Esophagus muscularis mucosa (tissue), 4 donors: Measurements from ENCODE around the gene ZMYND19. TPM values are rescaled to one million over a fixed set of nuclear protein-coding genes. Genes with fewer than 3 reads are reported as not detected.

Source experiments
- DNase-seq: peaks from one replicate; pipeline ENCODE4 v3.0.0-alpha.2; 2017; ENCODE audit errors: extremely low spot score
- H3K27ac ChIP-seq, 4 donors: fragments of 200-600 bp; sonication (generic); replicated peaks in 1 of 4; 1 replicate in 3 of 4; 2 replicates in 1 of 4; pipeline ENCODE4 v1.5.1; 2016 to 2019; ENCODE audit warnings: mild to moderate bottlenecking in 1 of 4
- H3K27me3 ChIP-seq, 4 donors: fragments of 200-600 bp; sonication (generic); one replicate each; pipeline versions ENCODE4 v1.5.1 to v1.6.0; 2016 to 2019
- H3K36me3 ChIP-seq, 4 donors: fragments of 200-600 bp; sonication (generic); one replicate each; pipeline ENCODE4 v1.5.1; 2016 to 2019
- H3K4me1 ChIP-seq, 4 donors: fragments of 200-600 bp; sonication (generic); one replicate each; pipeline ENCODE4 v1.5.1; 2016 to 2019
- H3K4me3 ChIP-seq, 4 donors: fragments of 200-600 bp; sonication (generic); 1 replicate in 2 of 4; 2 replicates in 2 of 4; pipeline ENCODE4 v1.5.1; 2016 to 2019; ENCODE audit warnings: mild to moderate bottlenecking in 4 of 4, moderate library complexity in 1 of 4
- H3K9me3 ChIP-seq, 4 donors: fragments of 200-600 bp; sonication (generic); 1 replicate in 3 of 4; 2 replicates in 1 of 4; pipeline ENCODE4 v1.5.1; 2016 to 2019
- EP300 ChIP-seq: sonication (generic); formaldehyde crosslinking; IDR thresholded peaks from one replicate; pipeline ENCODE4 v1.6.1; 2017; ENCODE audit warnings: antibody characterized with exemption
- POLR2A ChIP-seq: fragments of 450-650 bp; IDR thresholded peaks from one replicate; pipeline ENCODE4 v1.6.1; 2017; ENCODE audit warnings: antibody characterized with exemption, moderate library complexity, mild to moderate bottlenecking, low read depth
- POLR2AphosphoS5 ChIP-seq, 2 donors: sonication (generic); formaldehyde crosslinking; IDR thresholded peaks; one replicate each; pipeline ENCODE4 v1.6.1; 2017; ENCODE audit warnings: antibody characterized with exemption in 2 of 2
- WGBS: methylation state at CpG from one replicate; pipeline ENCODE4 v1.1.5; 2018; 5-methylcytosine and 5-hydroxymethylcytosine counted together
- intact Hi-C: fragments of 100-400 bp; cut with DNase I; formaldehyde crosslinking; loops from one replicate; pipeline ENCODE4 v1.15.1; 2023
- total RNA-seq, 4 donors: library from RNA; depleted of rRNA; stranded (reverse); fragments of >200 nt; gene quantifications; one replicate each; pipeline versions ENCODE4 v1.1.0 to v1.2.1, GENCODE V29; 2016
- TF ChIP-seq, protein P1 (sequence below), 3 experiments: fragments of 200-600 bp in 2 of 3; fragments of 450-650 bp in 1 of 3; sonication (generic) in 2 of 3; IDR thresholded peaks; one replicate each; pipeline ENCODE4 v1.5.1; 2017 to 2019; ENCODE audit warnings: antibody characterized with exemption in 3 of 3, mild to moderate bottlenecking in 2 of 3, moderate library complexity in 1 of 3

ZMYND19 gene
- total RNA-seq, 4 donors from 2014 or later = 10.4 to 18.3 (median 13.7) TPM

DNA sequence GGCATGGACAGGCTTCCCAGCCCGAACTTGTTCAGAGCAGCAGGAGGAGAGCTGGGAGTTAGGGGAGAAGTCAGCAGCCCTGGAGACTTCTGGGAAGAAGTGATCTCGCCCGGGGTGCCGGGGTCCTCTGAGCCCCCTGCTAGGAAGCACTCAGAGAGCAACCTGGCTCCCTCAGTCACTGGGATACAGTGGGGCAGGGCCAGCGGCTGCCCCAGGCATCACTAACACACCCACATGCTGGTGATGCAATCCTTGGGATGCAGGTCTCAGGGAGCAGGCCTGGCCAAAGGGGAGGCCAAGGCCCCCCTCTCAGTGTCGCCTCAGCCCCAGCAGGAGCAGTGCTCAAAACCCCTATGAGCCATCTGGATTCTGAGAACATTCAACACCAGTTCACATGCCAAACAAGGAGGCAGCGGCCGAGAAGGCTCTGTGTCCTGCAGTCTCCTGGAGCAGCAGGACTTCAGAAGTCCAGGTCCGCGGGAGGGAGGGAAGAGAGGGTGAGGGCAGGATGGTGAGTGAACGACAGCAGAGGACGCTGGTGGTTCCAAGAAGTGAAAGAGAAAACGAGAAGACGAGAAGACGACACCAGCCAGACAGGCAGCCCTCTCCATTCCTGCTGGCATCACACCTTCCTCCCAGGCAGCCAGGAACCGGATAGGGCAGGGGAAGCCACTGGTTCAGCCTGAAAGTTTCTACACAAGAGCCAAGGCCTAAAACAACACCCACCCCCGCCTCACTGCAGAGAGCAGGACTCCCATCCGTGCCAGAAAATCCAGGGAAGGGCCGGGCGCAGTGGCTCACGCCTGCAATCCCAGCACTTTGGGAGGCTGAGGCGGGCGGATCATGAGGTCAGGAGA is 42.4 kb downstream of the ZMYND19 start:
- no peak overlapping the region for H3K4me3 ChIP-seq
- 79% methylated on average over 12 of the region's 23 CpGs for WGBS
- no peak for DNase-seq
- H3K27me3 ChIP-seq = peaks cover 0 to 3% (median 0%) of the 10 kb centered on the region in 4 donors
- H3K4me1 ChIP-seq = peaks cover 16 to 38% (median 36%) of the 10 kb centered on the region in 4 donors
- intact Hi-C loops = no loop called here
- no peaks in the 10 kb centered on the region for H3K9me3 ChIP-seq
- peaks cover 0 to 12% (median 8%) of the 10 kb centered on the region in 4 donors for H3K36me3 ChIP-seq
- no peak overlapping the region for H3K27ac ChIP-seq
- TF ChIP-seq, protein P1, sequence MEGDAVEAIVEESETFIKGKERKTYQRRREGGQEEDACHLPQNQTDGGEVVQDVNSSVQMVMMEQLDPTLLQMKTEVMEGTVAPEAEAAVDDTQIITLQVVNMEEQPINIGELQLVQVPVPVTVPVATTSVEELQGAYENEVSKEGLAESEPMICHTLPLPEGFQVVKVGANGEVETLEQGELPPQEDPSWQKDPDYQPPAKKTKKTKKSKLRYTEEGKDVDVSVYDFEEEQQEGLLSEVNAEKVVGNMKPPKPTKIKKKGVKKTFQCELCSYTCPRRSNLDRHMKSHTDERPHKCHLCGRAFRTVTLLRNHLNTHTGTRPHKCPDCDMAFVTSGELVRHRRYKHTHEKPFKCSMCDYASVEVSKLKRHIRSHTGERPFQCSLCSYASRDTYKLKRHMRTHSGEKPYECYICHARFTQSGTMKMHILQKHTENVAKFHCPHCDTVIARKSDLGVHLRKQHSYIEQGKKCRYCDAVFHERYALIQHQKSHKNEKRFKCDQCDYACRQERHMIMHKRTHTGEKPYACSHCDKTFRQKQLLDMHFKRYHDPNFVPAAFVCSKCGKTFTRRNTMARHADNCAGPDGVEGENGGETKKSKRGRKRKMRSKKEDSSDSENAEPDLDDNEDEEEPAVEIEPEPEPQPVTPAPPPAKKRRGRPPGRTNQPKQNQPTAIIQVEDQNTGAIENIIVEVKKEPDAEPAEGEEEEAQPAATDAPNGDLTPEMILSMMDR (IDR thresholded peaks at IDR 0.05) = no peak
- no peak for TF ChIP-seq POLR2A
- no peak for TF ChIP-seq EP300
- no peak for TF ChIP-seq POLR2AphosphoS5 (IDR thresholded peaks at IDR 0.05)

DNA sequence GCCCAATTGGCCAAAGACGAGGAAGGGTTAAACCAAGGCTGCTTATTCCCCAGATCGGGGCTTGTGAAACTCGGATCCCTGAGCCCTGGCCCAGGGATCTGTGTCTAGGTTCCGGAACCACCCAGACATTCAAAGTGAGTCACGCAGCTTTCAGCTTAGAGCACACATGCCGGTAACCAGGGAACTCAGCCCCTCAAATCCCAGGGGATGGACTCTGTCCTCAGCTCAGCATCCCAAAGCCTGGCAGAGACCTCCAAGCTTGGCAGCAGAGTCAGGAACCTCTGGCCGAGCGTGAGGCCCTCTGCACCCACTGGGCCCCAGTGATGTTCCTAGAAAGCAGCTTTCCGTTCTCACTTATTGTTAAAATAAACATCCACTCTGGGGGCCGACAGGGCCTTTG is 45.2 kb downstream of the ZMYND19 start:
- WGBS = 72% methylated on average over 3 of the region's 10 CpGs
- Histone ChIP-seq H3K27ac (peak overlapping the region in 2 of 4 donors; percentile 14 to 41), H3K9me3 (no peaks in the 10 kb centered on the region), H3K4me3 (no peak overlapping the region), H3K4me1 (peaks cover 9 to 20% (median 17%) of the 10 kb centered on the region in 4 donors), H3K27me3 (no peaks in the 10 kb centered on the region), H3K36me3 (peaks cover 6 to 37% (median 27%) of the 10 kb centered on the region in 4 donors)
- DNase-seq = no peak
- intact Hi-C loops = no loop called here
- TF ChIP-seq POLR2AphosphoS5 (IDR thresholded peaks at IDR 0.05) = no peak
- no peak for TF ChIP-seq EP300

DNA sequence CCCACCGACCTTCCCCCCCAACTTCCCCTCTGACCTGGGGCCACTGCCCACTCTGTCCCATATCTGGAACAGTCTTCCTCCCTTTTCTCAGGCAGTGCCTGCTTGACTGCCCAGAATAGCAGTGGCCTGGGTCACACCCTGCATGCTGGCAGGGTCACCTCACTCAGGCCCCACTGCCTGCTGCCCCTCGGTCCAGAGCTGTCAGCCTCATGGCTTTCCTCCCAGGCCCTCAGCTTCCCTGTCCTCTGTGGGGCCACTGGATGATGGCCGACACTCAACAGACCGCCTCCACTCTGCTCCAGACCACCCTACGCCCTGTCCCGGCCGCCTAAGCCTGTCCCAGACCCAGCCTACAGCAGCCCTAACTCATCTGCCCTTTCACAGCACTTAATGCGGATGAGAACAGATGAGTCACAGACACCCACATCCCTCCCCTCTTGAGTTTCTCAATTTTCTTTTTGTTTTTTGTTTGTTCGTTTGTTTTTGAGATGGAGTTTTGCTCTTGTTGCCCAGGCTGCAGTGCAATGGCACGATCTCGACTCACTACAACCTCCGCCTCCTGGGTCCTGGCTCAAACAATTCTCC is 46.0 kb downstream of the ZMYND19 start:
- WGBS = 82% methylated on average over 12 of the region's 12 CpGs
- Histone ChIP-seq H3K27ac (peak overlapping the region in 2 of 4 donors; percentile 19 to 23), H3K4me3 (no peak overlapping the region), H3K4me1 (peaks cover 8 to 12% (median 10%) of the 10 kb centered on the region in 4 donors), H3K27me3 (no peaks in the 10 kb centered on the region), H3K36me3 (peaks cover 10 to 45% (median 34%) of the 10 kb centered on the region in 4 donors), H3K9me3 (no peaks in the 10 kb centered on the region)
- DNase-seq = no peak
- intact Hi-C loops = no loop called here
- TF ChIP-seq EP300 = no peak
- TF ChIP-seq POLR2AphosphoS5 (IDR thresholded peaks at IDR 0.05) = no peak
- no peak for TF ChIP-seq POLR2A
- TF ChIP-seq, protein P1 (IDR thresholded peaks at IDR 0.05) = no peak

DNA sequence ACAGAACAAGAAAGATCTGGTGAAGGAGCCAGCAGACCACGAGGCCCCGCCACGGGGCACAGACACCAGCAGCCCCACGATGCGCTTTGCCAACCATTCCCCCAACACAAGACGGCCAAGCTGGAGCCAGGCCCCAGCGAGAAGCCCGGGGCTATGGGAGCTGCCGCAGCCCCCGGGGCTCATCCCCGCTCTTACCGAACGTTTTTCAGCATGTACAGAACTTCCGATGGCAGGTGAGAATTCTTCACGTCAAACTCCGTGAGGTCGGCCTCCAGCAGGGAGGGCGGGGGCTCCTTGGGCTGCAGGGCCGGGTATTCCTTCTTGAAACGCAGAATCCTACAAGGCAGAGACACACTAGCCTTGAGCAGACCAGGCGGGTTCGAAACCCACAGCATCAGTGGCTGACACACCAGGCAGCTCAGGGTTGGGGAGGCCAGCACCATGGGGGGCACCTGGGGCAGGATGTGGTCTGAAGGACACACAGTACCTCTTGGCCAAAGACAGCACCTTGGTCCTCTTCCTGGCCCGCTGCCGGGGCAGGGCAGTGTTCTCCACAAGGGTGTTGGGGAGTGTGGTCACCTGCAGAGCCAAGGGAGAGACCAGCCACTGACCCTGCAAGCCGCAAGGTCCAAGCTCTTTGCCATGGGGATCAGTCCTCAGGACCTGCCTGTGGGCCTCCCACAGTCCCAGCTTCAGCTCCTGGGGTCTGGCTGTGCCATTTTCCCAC is 46.9 kb downstream of the ZMYND19 start:
- intact Hi-C loops = no loop called here
- Histone ChIP-seq H3K27me3 (no peaks in the 10 kb centered on the region), H3K27ac (peak overlapping the region in 1 of 4 donors; percentile 19), H3K4me1 (peaks cover 4 to 8% (median 6%) of the 10 kb centered on the region in 4 donors), H3K4me3 (no peak overlapping the region), H3K9me3 (no peaks in the 10 kb centered on the region), H3K36me3 (peaks cover 10 to 54% (median 34%) of the 10 kb centered on the region in 4 donors)
- DNase-seq = no peak
- TF ChIP-seq POLR2A (no peak), POLR2AphosphoS5 (IDR thresholded peaks at IDR 0.05) (no peak), EP300 (no peak)
- TF ChIP-seq, protein P1 (IDR thresholded peaks at IDR 0.05) = no peak
- 95% methylated on average over 23 of the region's 25 CpGs for WGBS
